ENCODE measurements around the gene TPR. TPM values are rescaled to one million over a fixed set of nuclear protein-coding genes. Genes with fewer than 3 reads are reported as not detected.

The TPR gene
- total RNA-seq, 4 donors from 2014 or later: 90.4 to 108 (median 104) TPM

GRCh38 chr1:186291271-186291670 is 83.8 kb downstream of the TPR start:
- intact Hi-C loops (cut with DNase I): no loop called here
- 72 to 83% methylated on average over 2 of the region's 2 CpGs for WGBS, 2 donors

GRCh38 chr1:186289943-186290545 is 85.0 kb downstream of the TPR start:
- intact Hi-C loops (cut with DNase I): no loop called here
- no peaks in the 10 kb centered on the region for H3K9me3 ChIP-seq
- TF ChIP-seq CTCF (IDR thresholded peaks at IDR 0.05) (no peak), POLR2A (IDR thresholded peaks at IDR 0.05) (no peak)
- H3K27me3 ChIP-seq: no peaks in the 10 kb centered on the region
- H3K4me3 ChIP-seq (replicated peaks in 1 of 3): no peak overlapping the region
- H3K4me1 ChIP-seq: no peaks in the 10 kb centered on the region
- no peak for DNase-seq
- H3K27ac ChIP-seq: no peak overlapping the region
- H3K36me3 ChIP-seq: no peaks in the 10 kb centered on the region
- 90 to 93% methylated on average over 4 of the region's 4 CpGs for WGBS, 2 donors

More at GRCh38 chr1:186291271-186291670, 83.8 kb downstream of the TPR start:
- no peak for DNase-seq
- TF ChIP-seq POLR2A (IDR thresholded peaks at IDR 0.05) (no peak), CTCF (IDR thresholded peaks at IDR 0.05) (no peak)
- Histone ChIP-seq H3K4me1 (no peaks in the 10 kb centered on the region), H3K36me3 (no peaks in the 10 kb centered on the region), H3K27ac (no peak overlapping the region), H3K4me3 (replicated peaks in 1 of 3) (no peak overlapping the region), H3K9me3 (no peaks in the 10 kb centered on the region), H3K27me3 (no peaks in the 10 kb centered on the region)

- 85 to 87% methylated on average over 7 of the region's 7 CpGs for WGBS, 2 donors
- Histone ChIP-seq H3K27me3 (no peaks in the 10 kb centered on the region), H3K4me1 (no peaks in the 10 kb centered on the region), H3K27ac (no peak overlapping the region), H3K4me3 (replicated peaks in 1 of 3) (no peak overlapping the region), H3K36me3 (no peaks in the 10 kb centered on the region), H3K9me3 (no peaks in the 10 kb centered on the region)
- DNase-seq: no peak
- intact Hi-C loops (cut with DNase I): no loop called here
- TF ChIP-seq CTCF (IDR thresholded peaks at IDR 0.05): no peak
Measured at GRCh38 chr1:186286615-186287315, 88.3 kb downstream of the TPR start.

- Histone ChIP-seq H3K4me3 (replicated peaks in 1 of 3) (no peak overlapping the region), H3K4me1 (no peaks in the 10 kb centered on the region), H3K27me3 (no peaks in the 10 kb centered on the region), H3K9me3 (no peaks in the 10 kb centered on the region), H3K27ac (no peak overlapping the region), H3K36me3 (no peaks in the 10 kb centered on the region)
- DNase-seq: no peak
- intact Hi-C loops (cut with DNase I): no loop called here
- WGBS, 2 donors: 70 to 72% methylated on average over 3 of the region's 3 CpGs
- TF ChIP-seq CTCF (IDR thresholded peaks at IDR 0.05) (no peak), POLR2A (IDR thresholded peaks at IDR 0.05) (no peak)
Measured at GRCh38 chr1:186283374-186283773, 91.7 kb downstream of the TPR start.

- TF ChIP-seq CTCF (IDR thresholded peaks at IDR 0.05): no peak
- no peak for TF ChIP-seq POLR2A (IDR thresholded peaks at IDR 0.05)
- intact Hi-C loops (cut with DNase I): no loop called here
- H3K9me3 ChIP-seq: no peaks in the 10 kb centered on the region
- H3K4me3 ChIP-seq (replicated peaks in 1 of 3): no peak overlapping the region
- H3K4me1 ChIP-seq: no peaks in the 10 kb centered on the region
- H3K27ac ChIP-seq: no peak overlapping the region
- DNase-seq: no peak
- H3K36me3 ChIP-seq: no peaks in the 10 kb centered on the region
- no peaks in the 10 kb centered on the region for H3K27me3 ChIP-seq
- 77 to 79% methylated on average over 8 of the region's 8 CpGs for WGBS, 2 donors
Measured at GRCh38 chr1:186282466-186282865, 92.6 kb downstream of the TPR start.
